MM.1S (cell line): ENCODE measurements around the gene POU5F1.

Experiments used
- DNase-seq: peaks from one replicate; pipeline ENCODE4 v3.0.0-alpha.2; 2015
- H2AFZ ChIP-seq: fragments of 300-600 bp; sonication (generic); 2 replicates; pipeline ENCODE4 v1.6.0; 2016; ENCODE audit warnings: antibody characterized with exemption, low read length
- H3F3A ChIP-seq: fragments of 300-600 bp; sonication (generic); 2 replicates; pipeline ENCODE4 v1.6.1; 2016; ENCODE audit warnings: mild to moderate bottlenecking, antibody characterized with exemption, low read length, moderate library complexity, mixed read lengths; ENCODE audit not compliant: insufficient read depth
- H3K27ac ChIP-seq: fragments of 300-600 bp; sonication (generic); 2 replicates; pipeline ENCODE4 v1.5.1; 2016; ENCODE audit warnings: mild to moderate bottlenecking, low read length
- H3K27me3 ChIP-seq: fragments of 300-600 bp; sonication (generic); replicated peaks from 2 replicates; pipeline ENCODE4 v1.6.0; 2016; ENCODE audit warnings: low read length; ENCODE audit not compliant: insufficient read depth
- H3K36me3 ChIP-seq: fragments of 300-600 bp; sonication (generic); replicated peaks from 2 replicates; pipeline ENCODE4 v1.6.1; 2016; ENCODE audit warnings: mild to moderate bottlenecking, low read length, mixed read lengths; ENCODE audit not compliant: insufficient read depth
- H3K4me1 ChIP-seq: fragments of 300-600 bp; sonication (generic); 2 replicates; pipeline ENCODE4 v1.6.1; 2016; ENCODE audit warnings: low read length, mixed read lengths
- H3K4me2 ChIP-seq: fragments of 300-600 bp; sonication (generic); 2 replicates; pipeline ENCODE4 v1.6.0; 2016; ENCODE audit warnings: low read depth, low read length
- H3K4me3 ChIP-seq: fragments of 300-600 bp; sonication (generic); 2 replicates; pipeline ENCODE4 v1.5.1; 2016; ENCODE audit warnings: low read length, mixed read lengths
- H3K79me2 ChIP-seq: fragments of 300-600 bp; sonication (generic); 2 replicates; pipeline ENCODE4 v1.6.1; 2016; ENCODE audit warnings: mixed run types, low read length, mixed read lengths
- H3K9ac ChIP-seq: fragments of 300-600 bp; sonication (generic); 2 replicates; pipeline ENCODE4 v1.6.1; 2016; ENCODE audit warnings: low read length, mixed read lengths
- H3K9me2 ChIP-seq: fragments of 300-600 bp; sonication (generic); replicated peaks from 2 replicates; pipeline ENCODE4 v1.6.1; 2016; ENCODE audit warnings: mild to moderate bottlenecking, low read length, mixed read lengths; ENCODE audit not compliant: insufficient read depth
- H3K9me3 ChIP-seq: fragments of 300-600 bp; sonication (generic); replicated peaks from 2 replicates; pipeline ENCODE4 v1.6.1; 2016; ENCODE audit warnings: mild to moderate bottlenecking, low read length, mixed read lengths; ENCODE audit not compliant: insufficient read depth
- H4K20me1 ChIP-seq: fragments of 300-600 bp; sonication (generic); 2 replicates; pipeline ENCODE4 v1.6.1; 2016; ENCODE audit warnings: mild to moderate bottlenecking, low read length, moderate library complexity, mixed read lengths; ENCODE audit not compliant: insufficient read depth
- CTCF ChIP-seq: fragments of 300-600 bp; sonication (generic); IDR thresholded peaks from 2 replicates; pipeline ENCODE4 v1.5.1; 2016; ENCODE audit warnings: antibody characterized with exemption, low read length, mixed read lengths
- EZH2 ChIP-seq: fragments of 300-600 bp; sonication (generic); optimal IDR thresholded peaks from 2 replicates; pipeline ENCODE3; 2017; ENCODE audit warnings: low read depth, mild to moderate bottlenecking, antibody characterized with exemption, low read length, mixed read lengths
- EZH2phosphoT487 ChIP-seq: fragments of 300-600 bp; sonication (generic); IDR thresholded peaks from 2 replicates; pipeline ENCODE4 v1.6.1; 2018; ENCODE audit warnings: antibody characterized with exemption, low read length

Gene POU5F1

GRCh38 chr6:31116661-31117385, 53.7 kb downstream of the POU5F1 start:
- H4K20me1 ChIP-seq, result no peaks in the 10 kb centered on the region
- peaks cover 76% of the 10 kb centered on the region for H3K27me3 ChIP-seq

GRCh38 chr6:31115941-31116560, 54.4 kb downstream of the POU5F1 start:
- Histone ChIP-seq H2AFZ (no peak overlapping the region), H3K9me2 (no peaks in the 10 kb centered on the region), H3K9me3 (no peaks in the 10 kb centered on the region), H3K27ac (no peak overlapping the region), H4K20me1 (no peaks in the 10 kb centered on the region), H3K27me3 (peaks cover 76% of the 10 kb centered on the region), H3K4me1 (no peaks in the 10 kb centered on the region), H3K4me2 (no peak overlapping the region), H3K79me2 (no peaks in the 10 kb centered on the region), H3K9ac (no peak overlapping the region), H3K36me3 (no peaks in the 10 kb centered on the region), H3F3A (no peaks in the 10 kb centered on the region), H3K4me3 (no peak overlapping the region)
- TF ChIP-seq EZH2phosphoT487 (no peak), CTCF (no peak), EZH2 (no peak)
- DNase-seq, result no peak

More at GRCh38 chr6:31116661-31117385, 53.7 kb downstream of the POU5F1 start:
- no peak overlapping the region for H3K4me3 ChIP-seq
- H3K9me2 ChIP-seq, result no peaks in the 10 kb centered on the region
- no peaks in the 10 kb centered on the region for H3K79me2 ChIP-seq
- no peak overlapping the region for H3K4me2 ChIP-seq
- TF ChIP-seq EZH2, result no peak
- no peak for TF ChIP-seq EZH2phosphoT487
- TF ChIP-seq CTCF, result no peak
- no peak overlapping the region for H3K9ac ChIP-seq
- no peak overlapping the region for H3K27ac ChIP-seq
- H2AFZ ChIP-seq, result no peak overlapping the region
- no peaks in the 10 kb centered on the region for H3K4me1 ChIP-seq
- no peaks in the 10 kb centered on the region for H3K9me3 ChIP-seq
- DNase-seq, result no peak
- no peaks in the 10 kb centered on the region for H3F3A ChIP-seq
- no peaks in the 10 kb centered on the region for H3K36me3 ChIP-seq

- Histone ChIP-seq H3K36me3 (no peaks in the 10 kb centered on the region), H3K9ac (no peak overlapping the region), H4K20me1 (no peaks in the 10 kb centered on the region), H3K4me3 (no peak overlapping the region), H3K27ac (no peak overlapping the region), H3K4me1 (no peaks in the 10 kb centered on the region), H2AFZ (no peak overlapping the region), H3K27me3 (peaks cover 84% of the 10 kb centered on the region), H3F3A (no peaks in the 10 kb centered on the region), H3K4me2 (no peak overlapping the region), H3K9me3 (no peaks in the 10 kb centered on the region), H3K9me2 (no peaks in the 10 kb centered on the region), H3K79me2 (no peaks in the 10 kb centered on the region)
- TF ChIP-seq CTCF, result peak; percentile 11; the same call in 1 of the 2 replicates
- TF ChIP-seq EZH2phosphoT487, result no peak
- DNase-seq, result no peak
Measured at GRCh38 chr6:31114970-31115849, 55.3 kb downstream of the POU5F1 start.
